Osteoblast (primary cell): Measurements from ENCODE around the gene PYGO1. TPM values are rescaled to one million over a fixed set of nuclear protein-coding genes. Genes with fewer than 3 reads are reported as not detected.

Experiments
- DNase-seq: peaks from one replicate; pipeline ENCODE4 v3.0.0; 2011; ENCODE audit warnings: low spot score, mixed read lengths; ENCODE audit not compliant: insufficient read length; ENCODE audit errors: missing footprints
- H2AFZ ChIP-seq: 2 replicates; pipeline ENCODE4 v1.6.0; 2011; ENCODE audit warnings: mild to moderate bottlenecking, low read length
- H3K27ac ChIP-seq: 2 replicates; pipeline ENCODE4 v1.5.1; 2011; ENCODE audit warnings: mild to moderate bottlenecking, low read depth, low read length, moderate library complexity
- H3K27me3 ChIP-seq: 2 replicates; pipeline ENCODE4 v1.6.0; 2012; ENCODE audit warnings: mild to moderate bottlenecking, control low read depth, inconsistent platforms, low read length, moderate library complexity; ENCODE audit not compliant: insufficient read depth
- H3K36me3 ChIP-seq: 2 replicates; pipeline ENCODE4 v1.5.1; 2011; ENCODE audit warnings: mild to moderate bottlenecking, low read length, control low read depth, moderate library complexity; ENCODE audit not compliant: insufficient read depth
- H3K4me1 ChIP-seq: 2 replicates; pipeline ENCODE4 v1.5.1; 2011; ENCODE audit warnings: mild to moderate bottlenecking, low read length, control low read depth, moderate library complexity; ENCODE audit not compliant: insufficient read depth
- H3K4me2 ChIP-seq: 2 replicates; pipeline ENCODE4 v1.6.0; 2011; ENCODE audit warnings: mild to moderate bottlenecking, low read length; ENCODE audit not compliant: insufficient read depth
- H3K4me3 ChIP-seq: fragments of 200-600 bp; sonication (generic); 3 replicates; pipeline ENCODE4 v1.5.1; 2012; ENCODE audit warnings: mild to moderate bottlenecking, low read length, inconsistent platforms; ENCODE audit not compliant: insufficient read depth
- H3K79me2 ChIP-seq: 2 replicates; pipeline ENCODE4 v1.6.0; 2012; ENCODE audit warnings: mild to moderate bottlenecking, low read length, control low read depth, inconsistent platforms; ENCODE audit not compliant: insufficient read depth
- H3K9me3 ChIP-seq: 2 replicates; pipeline ENCODE4 v1.5.1; 2011; ENCODE audit warnings: low read depth, low read length, control low read depth
- H4K20me1 ChIP-seq: 2 replicates; pipeline ENCODE4 v1.6.0; 2012; ENCODE audit warnings: mild to moderate bottlenecking, low read length, control low read depth; ENCODE audit not compliant: insufficient read depth
- total RNA-seq: library from RNA; depleted of rRNA; stranded (reverse); fragments of >200 nt; gene quantifications from 2 replicates; pipeline ENCODE4 v1.2.3, GENCODE V29; 2012
- TF ChIP-seq, protein P1 (sequence below): IDR thresholded peaks from 2 replicates; pipeline ENCODE4 v1.5.1; 2011; ENCODE audit warnings: mild to moderate bottlenecking, low read depth, low read length, moderate library complexity; ENCODE audit errors: extremely low read depth

PYGO1 gene
- total RNA-seq, 1 donor, result 15.6 TPM

DNA sequence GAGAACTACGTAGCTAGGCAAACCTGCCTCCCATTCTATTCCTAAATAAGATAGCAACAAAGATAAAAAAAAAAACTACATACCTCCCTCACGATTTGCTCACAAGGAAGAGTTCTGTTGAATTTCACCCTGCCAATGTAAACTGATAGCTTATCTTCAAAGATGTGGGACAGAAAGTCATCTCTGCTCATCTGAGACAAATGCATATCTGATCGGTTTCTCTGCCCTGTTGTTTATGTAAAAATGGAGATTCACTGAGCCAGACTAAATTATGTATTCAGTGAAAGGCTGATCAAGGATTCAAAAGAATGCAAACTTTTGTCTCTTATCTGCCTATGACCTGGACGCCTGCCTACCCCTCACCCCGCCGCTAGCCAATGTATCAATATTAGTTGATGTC lies 11.2 kb downstream of the PYGO1 start:
- DNase-seq, result no peak
- H4K20me1 ChIP-seq, result peaks cover 7% of the 10 kb centered on the region
- H3K27ac ChIP-seq, result no peak overlapping the region
- no peaks in the 10 kb centered on the region for H3K27me3 ChIP-seq
- H3K4me1 ChIP-seq, result peaks cover 13% of the 10 kb centered on the region
- H3K4me2 ChIP-seq, result no peak overlapping the region
- TF ChIP-seq, protein P1, sequence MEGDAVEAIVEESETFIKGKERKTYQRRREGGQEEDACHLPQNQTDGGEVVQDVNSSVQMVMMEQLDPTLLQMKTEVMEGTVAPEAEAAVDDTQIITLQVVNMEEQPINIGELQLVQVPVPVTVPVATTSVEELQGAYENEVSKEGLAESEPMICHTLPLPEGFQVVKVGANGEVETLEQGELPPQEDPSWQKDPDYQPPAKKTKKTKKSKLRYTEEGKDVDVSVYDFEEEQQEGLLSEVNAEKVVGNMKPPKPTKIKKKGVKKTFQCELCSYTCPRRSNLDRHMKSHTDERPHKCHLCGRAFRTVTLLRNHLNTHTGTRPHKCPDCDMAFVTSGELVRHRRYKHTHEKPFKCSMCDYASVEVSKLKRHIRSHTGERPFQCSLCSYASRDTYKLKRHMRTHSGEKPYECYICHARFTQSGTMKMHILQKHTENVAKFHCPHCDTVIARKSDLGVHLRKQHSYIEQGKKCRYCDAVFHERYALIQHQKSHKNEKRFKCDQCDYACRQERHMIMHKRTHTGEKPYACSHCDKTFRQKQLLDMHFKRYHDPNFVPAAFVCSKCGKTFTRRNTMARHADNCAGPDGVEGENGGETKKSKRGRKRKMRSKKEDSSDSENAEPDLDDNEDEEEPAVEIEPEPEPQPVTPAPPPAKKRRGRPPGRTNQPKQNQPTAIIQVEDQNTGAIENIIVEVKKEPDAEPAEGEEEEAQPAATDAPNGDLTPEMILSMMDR, result no peak
- H2AFZ ChIP-seq, result no peak overlapping the region
- H3K4me3 ChIP-seq, result no peak overlapping the region
- peaks cover 14% of the 10 kb centered on the region for H3K79me2 ChIP-seq
- H3K9me3 ChIP-seq, result no peaks in the 10 kb centered on the region
- H3K36me3 ChIP-seq, result no peaks in the 10 kb centered on the region

DNA sequence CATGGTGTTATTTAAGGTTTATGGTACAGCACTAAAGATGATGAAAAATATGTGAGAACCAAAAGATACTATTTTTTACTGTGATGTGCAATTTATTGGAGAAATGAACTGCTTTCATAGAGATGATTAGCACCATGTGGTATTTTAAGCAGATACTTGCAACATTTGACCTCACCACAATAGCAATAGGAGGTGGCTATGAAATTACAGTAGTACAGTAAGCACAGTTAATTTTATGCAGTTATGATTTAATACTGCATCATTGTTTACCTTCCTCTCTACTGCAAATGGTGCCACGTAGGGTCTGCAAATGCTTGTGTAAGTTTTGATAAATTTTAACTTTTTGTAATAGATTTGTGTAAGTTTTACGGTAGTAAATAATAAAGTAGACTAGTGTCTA lies 14.0 kb downstream of the PYGO1 start:
- Histone ChIP-seq H3K9me3 (no peaks in the 10 kb centered on the region), H3K79me2 (peaks cover 12% of the 10 kb centered on the region), H3K27me3 (no peaks in the 10 kb centered on the region), H3K4me1 (peaks cover 13% of the 10 kb centered on the region), H3K27ac (peak overlapping the region; percentile 30), H2AFZ (no peak overlapping the region), H3K36me3 (no peaks in the 10 kb centered on the region), H3K4me3 (no peak overlapping the region), H3K4me2 (peak overlapping the region; percentile 38), H4K20me1 (peaks cover 7% of the 10 kb centered on the region)
- peak; percentile 60 for DNase-seq
- TF ChIP-seq, protein P1, result no peak

DNA sequence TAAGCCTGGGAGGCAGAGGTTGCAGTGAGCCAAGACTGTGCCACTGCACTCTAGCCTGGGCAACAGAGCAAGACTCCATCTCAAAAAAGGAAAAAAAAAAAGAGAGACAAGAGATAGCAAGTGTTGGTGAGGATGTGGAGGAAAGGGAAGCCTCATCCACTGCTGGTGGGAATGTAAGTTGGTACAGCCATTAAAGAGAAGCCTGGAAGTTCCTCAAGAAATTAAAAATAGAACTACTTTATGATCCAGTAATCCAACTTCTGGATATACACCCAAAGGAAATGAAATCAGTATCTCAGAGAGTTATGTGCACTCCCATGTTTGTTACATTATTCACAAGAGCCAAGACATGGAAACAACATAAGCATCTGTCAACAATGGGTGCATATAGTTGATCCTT lies 14.9 kb downstream of the PYGO1 start:
- no peaks in the 10 kb centered on the region for H3K9me3 ChIP-seq
- no peaks in the 10 kb centered on the region for H3K27me3 ChIP-seq
- no peak overlapping the region for H2AFZ ChIP-seq
- no peak overlapping the region for H3K4me2 ChIP-seq
- DNase-seq, result no peak
- peaks cover 12% of the 10 kb centered on the region for H3K79me2 ChIP-seq
- H3K36me3 ChIP-seq, result no peaks in the 10 kb centered on the region
- H3K27ac ChIP-seq, result no peak overlapping the region
- H3K4me3 ChIP-seq, result no peak overlapping the region
- peaks cover 13% of the 10 kb centered on the region for H3K4me1 ChIP-seq
- TF ChIP-seq, protein P1, result no peak
- peaks cover 7% of the 10 kb centered on the region for H4K20me1 ChIP-seq

DNA sequence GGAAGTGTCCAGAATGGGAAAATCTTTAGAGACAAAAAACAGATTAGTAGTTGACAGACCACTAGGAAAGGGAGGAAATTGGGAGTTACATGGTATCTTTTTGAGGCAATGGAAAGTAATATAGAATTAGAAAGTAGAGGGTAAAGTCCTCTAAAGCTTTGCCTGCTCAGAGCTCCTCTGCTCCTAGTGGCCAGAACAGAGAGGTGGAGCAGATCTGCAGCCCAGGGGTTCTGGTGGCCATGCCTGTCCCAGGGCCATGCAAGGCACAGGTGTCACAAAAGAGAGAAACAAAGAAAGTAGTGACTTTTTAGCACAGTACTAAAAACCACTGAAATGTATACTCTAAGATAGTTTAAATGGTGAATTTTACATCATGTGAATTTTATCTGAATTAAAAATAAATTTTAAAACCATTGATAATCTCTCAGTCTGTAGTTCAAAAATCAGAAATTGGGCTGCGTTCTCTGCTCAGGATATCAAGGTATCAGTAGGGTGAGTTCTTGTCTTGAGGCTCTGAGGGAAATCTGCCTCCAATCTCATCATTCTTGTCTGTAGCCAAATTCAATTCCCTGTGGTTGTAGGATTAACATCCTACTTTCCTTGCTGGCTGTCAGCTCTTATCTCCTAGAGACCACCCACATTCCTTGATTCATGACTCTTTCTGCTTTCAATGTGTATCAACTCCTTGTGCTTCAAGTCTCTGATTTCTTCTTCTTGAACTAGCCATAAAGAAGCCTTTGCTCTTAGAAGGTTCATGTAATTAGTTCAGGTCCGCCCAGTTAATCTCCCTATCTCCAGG lies 23.6 kb downstream of the PYGO1 start:
- H3K79me2 ChIP-seq, result peaks cover 16% of the 10 kb centered on the region

More for the DNA sequence above, 23.6 kb downstream of the PYGO1 start:
- Histone ChIP-seq H3K4me3 (no peak overlapping the region), H4K20me1 (no peaks in the 10 kb centered on the region), H3K4me1 (peaks cover 3% of the 10 kb centered on the region), H3K9me3 (no peaks in the 10 kb centered on the region), H2AFZ (no peak overlapping the region), H3K27ac (no peak overlapping the region), H3K36me3 (no peaks in the 10 kb centered on the region), H3K27me3 (no peaks in the 10 kb centered on the region), H3K4me2 (no peak overlapping the region)
- TF ChIP-seq, protein P1, result no peak
- DNase-seq, result no peak
